ENCODE data around the gene MYBPH.

The MYBPH gene

DNA sequence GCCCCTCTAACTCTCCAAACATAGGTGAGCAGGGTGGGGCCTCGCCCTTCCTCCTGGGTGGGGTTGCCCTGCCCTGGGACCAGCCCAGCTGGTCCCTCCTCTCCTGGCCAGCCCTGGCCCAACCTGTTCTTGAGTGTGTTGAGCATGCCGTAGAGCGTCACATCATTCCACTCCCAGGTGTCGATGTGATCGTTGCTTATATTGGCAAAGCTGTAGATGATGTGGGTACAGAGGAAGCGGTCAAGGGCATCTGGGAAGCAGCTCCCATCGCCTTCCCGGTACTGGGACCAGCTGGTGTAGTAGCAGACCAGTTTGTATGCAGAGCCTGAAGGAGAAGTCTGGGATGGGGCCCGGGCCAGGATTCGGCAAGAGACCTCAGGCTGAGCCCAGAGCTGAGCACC is 9.4 kb upstream of the MYBPH start:
- Histone ChIP-seq H3K9me3 (replicated peaks; ENCODE audit: low read length) (no peaks in the 10 kb centered on the region), H3K27me3 (ENCODE audit: control insufficient read depth, insufficient read depth, low read length) (peaks cover 30% of the 10 kb centered on the region), H3K4me2 (ENCODE audit: low read length) (no peak overlapping the region), H3K36me3 (ENCODE audit: insufficient read depth, low read length) (no peaks in the 10 kb centered on the region), H3K9ac (ENCODE audit: low read depth, low read length) (no peak overlapping the region), H3K4me3 (ENCODE audit: low read length) (no peak overlapping the region), H3K4me1 (ENCODE audit: control insufficient read depth, insufficient read depth, low read length) (no peaks in the 10 kb centered on the region)

DNA sequence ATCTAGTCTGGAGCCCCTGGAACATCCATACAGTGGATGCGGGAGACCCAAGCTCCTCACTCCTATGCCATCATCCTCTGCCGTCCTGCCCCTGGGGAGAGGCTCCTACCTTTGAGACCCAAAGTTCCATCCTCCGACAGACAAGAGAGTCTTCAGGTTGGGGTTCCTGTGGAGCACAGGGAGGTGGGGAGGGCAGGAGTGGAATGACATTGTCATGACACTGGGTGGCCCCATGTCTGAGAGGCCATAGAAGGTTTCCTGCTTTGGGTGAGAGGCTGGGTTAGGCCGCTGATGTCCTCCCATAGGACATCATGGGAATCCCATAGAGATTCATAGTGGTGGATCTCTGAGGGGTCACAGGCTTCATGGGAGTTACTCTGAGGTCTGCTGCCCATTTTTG is 8.8 kb upstream of the MYBPH start:
- H3K36me3 ChIP-seq (ENCODE audit: insufficient read depth, low read length): no peaks in the 10 kb centered on the region
- peaks cover 26% of the 10 kb centered on the region for H3K27me3 ChIP-seq (ENCODE audit: control insufficient read depth, insufficient read depth, low read length)
- H3K4me3 ChIP-seq (ENCODE audit: low read length): no peak overlapping the region
- H3K9ac ChIP-seq (ENCODE audit: low read depth, low read length): no peak overlapping the region
- no peaks in the 10 kb centered on the region for H3K4me1 ChIP-seq (ENCODE audit: control insufficient read depth, insufficient read depth, low read length)
- H3K4me2 ChIP-seq (ENCODE audit: low read length): no peak overlapping the region
- H3K9me3 ChIP-seq (replicated peaks; ENCODE audit: low read length): no peaks in the 10 kb centered on the region

GRCh38 chr1:203183828-203184227 is 8.2 kb upstream of the MYBPH start:
- Histone ChIP-seq H3K4me1 (ENCODE audit: control insufficient read depth, insufficient read depth, low read length) (peaks cover 2% of the 10 kb centered on the region), H3K36me3 (ENCODE audit: insufficient read depth, low read length) (no peaks in the 10 kb centered on the region), H3K4me3 (ENCODE audit: low read length) (no peak overlapping the region), H3K9me3 (replicated peaks; ENCODE audit: low read length) (no peaks in the 10 kb centered on the region), H3K4me2 (ENCODE audit: low read length) (no peak overlapping the region), H3K9ac (ENCODE audit: low read depth, low read length) (no peak overlapping the region), H3K27me3 (ENCODE audit: control insufficient read depth, insufficient read depth, low read length) (peaks cover 19% of the 10 kb centered on the region)

GRCh38 chr1:203182387-203182953 is 6.8 kb upstream of the MYBPH start:
- H3K9ac ChIP-seq (ENCODE audit: low read depth, low read length): no peak overlapping the region
- H3K4me3 ChIP-seq (ENCODE audit: low read length): no peak overlapping the region
- H3K9me3 ChIP-seq (replicated peaks; ENCODE audit: low read length): no peaks in the 10 kb centered on the region
- no peak overlapping the region for H3K4me2 ChIP-seq (ENCODE audit: low read length)
- H3K36me3 ChIP-seq (ENCODE audit: insufficient read depth, low read length): no peaks in the 10 kb centered on the region
- peaks cover 15% of the 10 kb centered on the region for H3K4me1 ChIP-seq (ENCODE audit: control insufficient read depth, insufficient read depth, low read length)
- peaks cover 10% of the 10 kb centered on the region for H3K27me3 ChIP-seq (ENCODE audit: control insufficient read depth, insufficient read depth, low read length)

GRCh38 chr1:203181586-203182386 is 6.2 kb upstream of the MYBPH start:
- H3K27me3 ChIP-seq (ENCODE audit: control insufficient read depth, insufficient read depth, low read length): peaks cover 4% of the 10 kb centered on the region
- no peaks in the 10 kb centered on the region for H3K36me3 ChIP-seq (ENCODE audit: insufficient read depth, low read length)
- no peak overlapping the region for H3K9ac ChIP-seq (ENCODE audit: low read depth, low read length)
- H3K4me2 ChIP-seq (ENCODE audit: low read length): no peak overlapping the region
- H3K9me3 ChIP-seq (replicated peaks; ENCODE audit: low read length): no peaks in the 10 kb centered on the region
- peaks cover 22% of the 10 kb centered on the region for H3K4me1 ChIP-seq (ENCODE audit: control insufficient read depth, insufficient read depth, low read length)
- no peak overlapping the region for H3K4me3 ChIP-seq (ENCODE audit: low read length)

- H3K4me3 ChIP-seq (ENCODE audit: low read length): no peak overlapping the region
- H3K9ac ChIP-seq (ENCODE audit: low read depth, low read length): no peak overlapping the region
- no peaks in the 10 kb centered on the region for H3K9me3 ChIP-seq (replicated peaks; ENCODE audit: low read length)
- H3K4me2 ChIP-seq (ENCODE audit: low read length): no peak overlapping the region
- no peaks in the 10 kb centered on the region for H3K36me3 ChIP-seq (ENCODE audit: insufficient read depth, low read length)
- H3K4me1 ChIP-seq (ENCODE audit: control insufficient read depth, insufficient read depth, low read length): peaks cover 32% of the 10 kb centered on the region
- H3K27me3 ChIP-seq (ENCODE audit: control insufficient read depth, insufficient read depth, low read length): no peaks in the 10 kb centered on the region
Measured at GRCh38 chr1:203180611-203181330, 5.1 kb upstream of the MYBPH start.

DNA sequence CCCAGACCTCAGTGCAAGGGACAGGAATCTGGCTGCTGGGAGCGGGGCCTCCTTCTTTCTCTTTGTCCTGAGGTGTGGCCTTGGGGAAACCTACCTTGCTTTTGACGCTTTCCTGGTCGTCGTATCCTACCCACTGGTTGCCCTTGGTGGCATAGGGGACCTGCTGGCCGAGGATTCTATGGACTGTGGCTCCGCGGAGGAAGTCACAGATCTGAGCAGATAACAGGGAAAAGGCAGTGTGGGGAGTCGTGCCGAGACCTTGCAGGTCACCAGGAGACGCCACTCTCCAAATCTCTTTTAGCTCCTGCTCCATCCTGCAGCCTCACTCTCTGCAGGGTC is 4.0 kb upstream of the MYBPH start:
- H3K4me3 ChIP-seq (ENCODE audit: low read length): no peak overlapping the region
- no peaks in the 10 kb centered on the region for H3K36me3 ChIP-seq (ENCODE audit: insufficient read depth, low read length)
- no peaks in the 10 kb centered on the region for H3K9me3 ChIP-seq (replicated peaks; ENCODE audit: low read length)
- no peak overlapping the region for H3K4me2 ChIP-seq (ENCODE audit: low read length)
- peaks cover 40% of the 10 kb centered on the region for H3K4me1 ChIP-seq (ENCODE audit: control insufficient read depth, insufficient read depth, low read length)
- H3K9ac ChIP-seq (ENCODE audit: low read depth, low read length): no peak overlapping the region
- no peaks in the 10 kb centered on the region for H3K27me3 ChIP-seq (ENCODE audit: control insufficient read depth, insufficient read depth, low read length)

- Histone ChIP-seq H3K4me2 (ENCODE audit: low read length) (no peak overlapping the region), H3K4me3 (ENCODE audit: low read length) (no peak overlapping the region), H3K9ac (ENCODE audit: low read depth, low read length) (no peak overlapping the region), H3K27me3 (ENCODE audit: control insufficient read depth, insufficient read depth, low read length) (no peaks in the 10 kb centered on the region), H3K4me1 (ENCODE audit: control insufficient read depth, insufficient read depth, low read length) (peaks cover 45% of the 10 kb centered on the region), H3K36me3 (ENCODE audit: insufficient read depth, low read length) (no peaks in the 10 kb centered on the region), H3K9me3 (replicated peaks; ENCODE audit: low read length) (no peaks in the 10 kb centered on the region)
Measured at GRCh38 chr1:203178821-203179666, 3.4 kb upstream of the MYBPH start.

GRCh38 chr1:203178083-203178482 is 2.5 kb upstream of the MYBPH start:
- peak overlapping the region; percentile 67 for H3K4me2 ChIP-seq (ENCODE audit: low read length)
- H3K27me3 ChIP-seq (ENCODE audit: control insufficient read depth, insufficient read depth, low read length): no peaks in the 10 kb centered on the region
- peaks cover 55% of the 10 kb centered on the region for H3K4me1 ChIP-seq (ENCODE audit: control insufficient read depth, insufficient read depth, low read length)
- peak overlapping the region; percentile 29 for H3K4me3 ChIP-seq (ENCODE audit: low read length)
- H3K9ac ChIP-seq (ENCODE audit: low read depth, low read length): peak overlapping the region; percentile 71
- no peaks in the 10 kb centered on the region for H3K9me3 ChIP-seq (replicated peaks; ENCODE audit: low read length)
- no peaks in the 10 kb centered on the region for H3K36me3 ChIP-seq (ENCODE audit: insufficient read depth, low read length)

DNA sequence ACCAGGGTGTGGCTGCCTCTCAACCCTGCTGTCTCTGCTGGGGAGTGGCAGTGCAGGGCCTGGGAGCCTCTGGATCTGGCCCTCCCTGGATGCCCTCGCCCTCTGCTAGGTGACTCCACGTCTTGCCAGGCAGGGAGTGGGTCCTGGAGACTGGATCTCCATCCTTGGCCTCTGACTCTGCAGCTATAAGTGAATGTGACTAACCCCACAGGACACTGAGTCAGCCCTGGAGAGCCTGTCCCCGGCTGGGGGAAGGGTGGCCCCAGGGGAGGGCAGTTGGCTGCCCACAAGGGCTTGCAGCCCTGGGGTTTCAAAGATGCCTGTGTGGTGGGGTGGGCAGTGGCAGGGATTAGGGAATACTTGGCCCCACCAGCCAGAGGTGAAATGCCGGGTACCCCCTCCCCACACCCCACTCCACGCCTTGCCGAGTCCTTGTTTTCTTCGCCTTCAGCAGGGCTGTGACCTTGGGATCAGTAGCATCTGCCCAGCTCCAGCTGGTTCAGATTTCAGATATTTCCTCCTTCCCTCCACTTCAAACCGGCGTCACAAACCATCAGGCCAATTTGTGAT is 1.9 kb upstream of the MYBPH start:
- Histone ChIP-seq H3K9ac (ENCODE audit: low read depth, low read length) (peak overlapping the region; percentile 71), H3K9me3 (replicated peaks; ENCODE audit: low read length) (no peaks in the 10 kb centered on the region), H3K27me3 (ENCODE audit: control insufficient read depth, insufficient read depth, low read length) (no peaks in the 10 kb centered on the region), H3K4me2 (ENCODE audit: low read length) (peak overlapping the region; percentile 67), H3K4me3 (ENCODE audit: low read length) (peak overlapping the region; percentile 29), H3K36me3 (ENCODE audit: insufficient read depth, low read length) (no peaks in the 10 kb centered on the region), H3K4me1 (ENCODE audit: control insufficient read depth, insufficient read depth, low read length) (peaks cover 60% of the 10 kb centered on the region)

GRCh38 chr1:203177036-203177405 is 1.4 kb upstream of the MYBPH start:
- no peaks in the 10 kb centered on the region for H3K36me3 ChIP-seq (ENCODE audit: insufficient read depth, low read length)

More at GRCh38 chr1:203177036-203177405, 1.4 kb upstream of the MYBPH start:
- peaks cover 63% of the 10 kb centered on the region for H3K4me1 ChIP-seq (ENCODE audit: control insufficient read depth, insufficient read depth, low read length)
- H3K4me3 ChIP-seq (ENCODE audit: low read length): no peak overlapping the region
- H3K4me2 ChIP-seq (ENCODE audit: low read length): peak overlapping the region; percentile 67
- H3K9me3 ChIP-seq (replicated peaks; ENCODE audit: low read length): no peaks in the 10 kb centered on the region
- peak overlapping the region; percentile 66 for H3K9ac ChIP-seq (ENCODE audit: low read depth, low read length)
- no peaks in the 10 kb centered on the region for H3K27me3 ChIP-seq (ENCODE audit: control insufficient read depth, insufficient read depth, low read length)
